Osteoblast (primary cell): Measurements from ENCODE around the gene OAF. TPM values are rescaled to one million over a fixed set of nuclear protein-coding genes. Genes with fewer than 3 reads are reported as not detected.

ENCODE experiments used
- DNase-seq: peaks from one replicate; pipeline ENCODE4 v3.0.0; 2011; ENCODE audit warnings: low spot score, mixed read lengths; ENCODE audit not compliant: insufficient read length; ENCODE audit errors: missing footprints
- H2AFZ ChIP-seq: 2 replicates; pipeline ENCODE4 v1.6.0; 2011; ENCODE audit warnings: mild to moderate bottlenecking, low read length
- H3K27ac ChIP-seq: 2 replicates; pipeline ENCODE4 v1.5.1; 2011; ENCODE audit warnings: mild to moderate bottlenecking, low read depth, low read length, moderate library complexity
- H3K27me3 ChIP-seq: 2 replicates; pipeline ENCODE4 v1.6.0; 2012; ENCODE audit warnings: mild to moderate bottlenecking, control low read depth, inconsistent platforms, low read length, moderate library complexity; ENCODE audit not compliant: insufficient read depth
- H3K36me3 ChIP-seq: 2 replicates; pipeline ENCODE4 v1.5.1; 2011; ENCODE audit warnings: mild to moderate bottlenecking, low read length, control low read depth, moderate library complexity; ENCODE audit not compliant: insufficient read depth
- H3K4me1 ChIP-seq: 2 replicates; pipeline ENCODE4 v1.5.1; 2011; ENCODE audit warnings: mild to moderate bottlenecking, low read length, control low read depth, moderate library complexity; ENCODE audit not compliant: insufficient read depth
- H3K4me2 ChIP-seq: 2 replicates; pipeline ENCODE4 v1.6.0; 2011; ENCODE audit warnings: mild to moderate bottlenecking, low read length; ENCODE audit not compliant: insufficient read depth
- H3K4me3 ChIP-seq: fragments of 200-600 bp; sonication (generic); 3 replicates; pipeline ENCODE4 v1.5.1; 2012; ENCODE audit warnings: mild to moderate bottlenecking, low read length, inconsistent platforms; ENCODE audit not compliant: insufficient read depth
- H3K79me2 ChIP-seq: 2 replicates; pipeline ENCODE4 v1.6.0; 2012; ENCODE audit warnings: mild to moderate bottlenecking, low read length, control low read depth, inconsistent platforms; ENCODE audit not compliant: insufficient read depth
- H3K9me3 ChIP-seq: 2 replicates; pipeline ENCODE4 v1.5.1; 2011; ENCODE audit warnings: low read depth, low read length, control low read depth
- H4K20me1 ChIP-seq: 2 replicates; pipeline ENCODE4 v1.6.0; 2012; ENCODE audit warnings: mild to moderate bottlenecking, low read length, control low read depth; ENCODE audit not compliant: insufficient read depth
- total RNA-seq: library from RNA; depleted of rRNA; stranded (reverse); fragments of >200 nt; gene quantifications from 2 replicates; pipeline ENCODE4 v1.2.3, GENCODE V29; 2012
- TF ChIP-seq, protein P1 (sequence below): IDR thresholded peaks from 2 replicates; pipeline ENCODE4 v1.5.1; 2011; ENCODE audit warnings: mild to moderate bottlenecking, low read depth, low read length, moderate library complexity; ENCODE audit errors: extremely low read depth

Gene OAF
- total RNA-seq, 1 donor: 7.2 TPM

DNA sequence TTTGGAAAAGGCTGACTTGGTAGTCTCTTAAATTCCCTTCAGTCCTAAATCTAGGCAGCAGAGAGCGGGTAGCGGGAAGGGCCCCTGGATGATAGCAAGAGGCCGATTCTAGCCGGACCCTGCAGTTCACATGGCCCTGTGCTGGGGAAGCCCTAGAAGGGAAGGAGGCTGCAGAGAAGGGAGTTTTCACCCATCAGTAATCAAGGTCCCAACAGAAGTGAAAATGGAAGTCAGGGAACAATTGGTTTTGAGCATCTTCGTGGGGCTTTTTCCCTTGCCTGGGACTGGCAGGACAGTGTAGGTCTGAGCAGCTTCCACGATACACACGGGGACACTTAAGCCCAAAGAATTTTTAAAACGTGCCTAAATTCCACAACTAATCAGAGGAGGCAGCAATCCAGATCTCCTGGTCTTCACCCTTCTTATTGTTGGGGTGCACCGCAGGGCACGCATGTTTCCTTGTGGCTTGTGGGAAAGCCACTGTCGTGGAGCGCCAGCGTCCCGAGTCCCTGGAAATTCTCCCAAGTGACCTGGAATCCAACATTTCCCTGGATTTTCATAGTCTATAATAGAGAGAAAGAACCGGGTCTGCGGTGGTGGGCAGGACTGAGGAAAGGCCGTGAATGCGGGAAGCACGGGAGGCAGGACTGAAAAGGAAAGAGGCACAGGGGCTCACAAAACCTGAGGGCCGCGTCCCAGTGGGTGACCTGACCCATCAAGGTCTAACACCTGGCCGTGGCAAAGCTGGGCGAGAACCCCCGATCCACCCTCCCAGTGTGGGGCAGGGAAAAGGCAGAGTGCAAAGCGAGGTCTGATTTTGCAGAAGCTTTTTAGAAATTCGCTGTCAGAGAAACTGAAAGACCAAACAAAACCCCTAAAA lies 846 bp upstream of the OAF start:
- Histone ChIP-seq H3K27me3 (no peaks in the 10 kb centered on the region), H3K9me3 (no peaks in the 10 kb centered on the region), H3K4me1 (peaks cover 33% of the 10 kb centered on the region), H3K79me2 (peaks cover 23% of the 10 kb centered on the region), H3K27ac (peak overlapping the region; percentile 64), H4K20me1 (peaks cover 13% of the 10 kb centered on the region), H3K4me2 (peak overlapping the region; percentile 91), H3K36me3 (no peaks in the 10 kb centered on the region), H3K4me3 (peak overlapping the region; percentile 83), H2AFZ (peak overlapping the region; percentile 96)
- TF ChIP-seq, protein P1, sequence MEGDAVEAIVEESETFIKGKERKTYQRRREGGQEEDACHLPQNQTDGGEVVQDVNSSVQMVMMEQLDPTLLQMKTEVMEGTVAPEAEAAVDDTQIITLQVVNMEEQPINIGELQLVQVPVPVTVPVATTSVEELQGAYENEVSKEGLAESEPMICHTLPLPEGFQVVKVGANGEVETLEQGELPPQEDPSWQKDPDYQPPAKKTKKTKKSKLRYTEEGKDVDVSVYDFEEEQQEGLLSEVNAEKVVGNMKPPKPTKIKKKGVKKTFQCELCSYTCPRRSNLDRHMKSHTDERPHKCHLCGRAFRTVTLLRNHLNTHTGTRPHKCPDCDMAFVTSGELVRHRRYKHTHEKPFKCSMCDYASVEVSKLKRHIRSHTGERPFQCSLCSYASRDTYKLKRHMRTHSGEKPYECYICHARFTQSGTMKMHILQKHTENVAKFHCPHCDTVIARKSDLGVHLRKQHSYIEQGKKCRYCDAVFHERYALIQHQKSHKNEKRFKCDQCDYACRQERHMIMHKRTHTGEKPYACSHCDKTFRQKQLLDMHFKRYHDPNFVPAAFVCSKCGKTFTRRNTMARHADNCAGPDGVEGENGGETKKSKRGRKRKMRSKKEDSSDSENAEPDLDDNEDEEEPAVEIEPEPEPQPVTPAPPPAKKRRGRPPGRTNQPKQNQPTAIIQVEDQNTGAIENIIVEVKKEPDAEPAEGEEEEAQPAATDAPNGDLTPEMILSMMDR: no peak
- DNase-seq: peak; percentile 90

DNA sequence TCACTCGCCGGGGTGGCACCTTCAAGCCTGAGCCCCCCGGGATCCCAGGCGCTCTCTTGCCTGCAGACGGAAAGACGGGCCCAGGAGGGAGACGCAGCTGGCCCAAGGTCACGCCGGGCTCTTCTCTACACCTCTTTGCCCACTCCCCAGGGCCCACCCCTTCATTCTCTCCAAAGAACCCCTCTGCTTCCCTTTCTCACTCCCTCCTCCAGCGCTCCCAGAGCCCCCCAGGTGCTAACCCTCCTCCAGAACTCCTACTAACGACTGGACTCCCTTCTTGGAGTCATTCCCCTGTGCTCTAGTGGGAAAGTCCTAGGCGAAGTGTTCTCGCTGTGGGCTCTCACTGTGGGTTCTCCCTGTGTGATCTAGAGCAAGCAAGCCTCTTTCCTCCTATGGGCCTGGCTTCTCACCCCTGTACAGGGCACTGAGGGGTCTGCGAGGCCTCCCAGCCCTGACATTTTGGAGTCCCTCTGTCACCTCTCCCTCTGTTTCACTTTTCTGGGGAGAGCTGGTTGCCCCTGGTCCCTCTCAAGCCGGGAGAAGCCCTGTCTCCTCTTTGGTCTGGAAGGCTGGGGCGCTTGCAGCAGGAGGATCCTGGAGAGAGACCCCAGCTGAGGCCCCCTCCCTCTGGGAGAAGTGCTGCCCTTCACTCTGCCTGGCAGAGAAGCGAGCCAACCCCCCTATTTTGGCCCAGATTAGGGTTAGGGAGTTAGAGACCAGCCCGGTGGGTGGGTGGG lies 858 bp downstream of the OAF start:
- TF ChIP-seq, protein P1: no peak
- Histone ChIP-seq H3K36me3 (no peaks in the 10 kb centered on the region), H3K4me1 (peaks cover 33% of the 10 kb centered on the region), H3K27ac (no peak overlapping the region), H4K20me1 (peaks cover 28% of the 10 kb centered on the region), H3K4me2 (peak overlapping the region; percentile 91), H3K79me2 (peaks cover 25% of the 10 kb centered on the region), H3K27me3 (no peaks in the 10 kb centered on the region), H3K4me3 (peak overlapping the region; percentile 83), H3K9me3 (no peaks in the 10 kb centered on the region), H2AFZ (peak overlapping the region; percentile 59)
- no peak for DNase-seq

DNA sequence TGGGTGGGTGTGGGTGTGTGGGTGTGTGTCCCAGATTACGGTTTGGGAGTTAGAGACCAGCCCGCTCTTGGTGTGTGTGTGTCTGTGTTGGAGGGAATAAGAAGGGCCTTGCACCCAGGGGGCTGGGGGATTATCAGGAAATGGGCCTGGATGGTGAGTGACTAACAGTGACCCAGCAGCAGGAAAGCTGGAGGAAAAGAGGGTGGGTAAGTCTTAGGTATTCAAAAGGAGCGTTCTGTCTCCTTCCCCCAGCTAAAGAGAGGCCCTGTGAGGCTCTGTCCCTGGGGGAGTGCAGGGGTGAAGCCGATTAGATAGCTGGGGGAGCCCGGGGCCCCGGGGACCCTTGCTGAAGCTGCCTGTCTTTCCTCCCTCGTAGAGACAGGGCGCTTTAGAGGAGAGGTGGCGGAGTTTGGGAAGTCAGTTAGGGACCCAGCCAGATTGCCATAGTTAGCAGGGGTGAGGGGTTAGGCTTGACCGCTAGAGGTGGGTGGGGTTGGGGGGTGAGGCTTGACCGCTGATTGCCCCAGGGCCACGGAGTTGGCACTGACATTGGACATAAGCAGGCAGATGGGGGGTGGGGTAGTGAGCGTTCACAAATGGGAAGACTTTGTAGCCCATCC lies 1.5 kb downstream of the OAF start:
- H2AFZ ChIP-seq: no peak overlapping the region
- H3K9me3 ChIP-seq: no peaks in the 10 kb centered on the region
- H3K27ac ChIP-seq: no peak overlapping the region
- peak overlapping the region; percentile 69 for H3K4me2 ChIP-seq
- H3K36me3 ChIP-seq: no peaks in the 10 kb centered on the region
- no peaks in the 10 kb centered on the region for H3K27me3 ChIP-seq
- TF ChIP-seq, protein P1: no peak
- H4K20me1 ChIP-seq: peaks cover 32% of the 10 kb centered on the region
- peak overlapping the region; percentile 40 for H3K4me3 ChIP-seq
- peaks cover 33% of the 10 kb centered on the region for H3K4me1 ChIP-seq
- H3K79me2 ChIP-seq: peaks cover 25% of the 10 kb centered on the region
- no peak for DNase-seq
